T-cell (primary cell): ENCODE results near the gene STAMBPL1. TPM values are rescaled to one million over a fixed set of nuclear protein-coding genes. Genes with fewer than 3 reads are reported as not detected.
"Not testable (repeated sequence)": the region's sequence is repeated elsewhere in the genome, so short reads cannot be mapped to it uniquely, and the experiment has no call there.

Experiments used
- ATAC-seq, 4 experiments: fragments of 200-7000 bp in 3 of 4; fragments of 150-1000 bp in 1 of 4; cut with Tn5 transposase; replicated peaks in 1 of 4; 1 replicate in 3 of 4; 2 replicates in 1 of 4; pipeline ENCODE4 v1.10.0; 2021; ENCODE audit warnings: moderate library complexity in 3 of 4, mild to moderate bottlenecking in 2 of 4, moderate number of reproducible peaks in 1 of 4
- CTCF ChIA-PET, 2 donors: fragments of 300-600 bp; sonication (Branson Sonifier 250); formaldehyde crosslinking; loops; one replicate each; lab custom pipeline; 2022; ENCODE audit warnings: antibody characterized with exemption in 2 of 2; lab: Charles Lee
- POLR2A ChIA-PET, 2 donors: fragments of 300-600 bp; sonication (Branson Sonifier 250); formaldehyde crosslinking; loops; one replicate each; lab custom pipeline; 2022; ENCODE audit warnings: antibody characterized with exemption in 2 of 2; lab: Charles Lee
- DNase-seq, 35 experiments: peaks; one replicate each; pipeline versions ENCODE4 v3.0.0 to v3.0.0-alpha.2; 2013 to 2023
- H3K27ac ChIP-seq: one replicate; pipeline ENCODE4 v1.5.1; 2013; ENCODE audit warnings: low read length
- H3K27me3 ChIP-seq, 2 experiments: replicated peaks in 1 of 2; 1 replicate in 1 of 2; 2 replicates in 1 of 2; pipeline versions ENCODE4 v1.6.1 to v1.7.0; 2013; ENCODE audit warnings: low read length in 1 of 2, mixed read lengths in 1 of 2; ENCODE audit not compliant: control insufficient read depth in 2 of 2, insufficient read depth in 2 of 2; ENCODE audit errors: extremely low read depth in 1 of 2
- H3K36me3 ChIP-seq, 2 donors: 1 replicate in 1 of 2; 2 replicates in 1 of 2; pipeline versions ENCODE4 v1.6.1 to v1.7.0; 2013; ENCODE audit warnings: low read length in 1 of 2; ENCODE audit not compliant: control insufficient read depth in 2 of 2, insufficient read depth in 1 of 2; ENCODE audit errors: extremely low read depth in 1 of 2
- H3K4me1 ChIP-seq, 2 experiments: 1 replicate in 1 of 2; 2 replicates in 1 of 2; pipeline versions ENCODE4 v1.6.1 to v1.7.0; 2013; ENCODE audit warnings: low read length in 2 of 2, mixed read lengths in 1 of 2; ENCODE audit not compliant: insufficient read depth in 2 of 2, control insufficient read depth in 1 of 2; ENCODE audit errors: extremely low read depth in 1 of 2
- H3K4me3 ChIP-seq, 2 donors: 1 replicate in 1 of 2; 2 replicates in 1 of 2; pipeline versions ENCODE4 v1.5.1 to v1.7.0; 2013; ENCODE audit warnings: mild to moderate bottlenecking in 2 of 2, low read length in 1 of 2, moderate library complexity in 1 of 2; ENCODE audit not compliant: control insufficient read depth in 1 of 2; ENCODE audit errors: extremely low read depth in 1 of 2
- H3K9me3 ChIP-seq: 2 replicates; pipeline ENCODE4 v1.7.0; 2013
- H3K27ac Mint-ChIP-seq, 2 donors: one replicate each; pipeline ENCODE4 v1.8.0; 2020 to 2021; ENCODE audit warnings: mild to moderate bottlenecking in 2 of 2, mixed read lengths in 2 of 2
- H3K27me3 Mint-ChIP-seq, 2 donors: one replicate each; pipeline ENCODE4 v1.8.0; 2021 to 2022; ENCODE audit warnings: mixed read lengths in 2 of 2
- H3K36me3 Mint-ChIP-seq: one replicate; pipeline ENCODE4 v1.8.0; 2021; ENCODE audit warnings: mixed read lengths
- H3K4me1 Mint-ChIP-seq, 3 donors: one replicate each; pipeline ENCODE4 v1.8.0; 2020 to 2022; ENCODE audit warnings: mixed read lengths in 3 of 3, mild to moderate bottlenecking in 1 of 3
- H3K4me3 Mint-ChIP-seq, 3 donors: one replicate each; pipeline ENCODE4 v1.8.0; 2020 to 2022; ENCODE audit warnings: mild to moderate bottlenecking in 3 of 3, mixed read lengths in 3 of 3, moderate library complexity in 3 of 3
- H3K9me3 Mint-ChIP-seq, 3 donors: one replicate each; pipeline ENCODE4 v1.8.0; 2020 to 2022; ENCODE audit warnings: mixed read lengths in 3 of 3
- WGBS: methylation state at CpG from one replicate; pipeline ENCODE4 v1.1.5; 2013; ENCODE audit warnings: missing lambda C conversion rate; ENCODE audit not compliant: insufficient coverage; 5-methylcytosine and 5-hydroxymethylcytosine counted together
- total RNA-seq, 35 experiments: library from RNA in 6 of 35; stranded (reverse) in 6 of 35; fragments of 120-200 nt in 1 of 35; gene quantifications; one replicate each; pipeline versions ENCODE4 v1.2.1 to v1.2.4 and lab custom pipeline; 2013 to 2026

STAMBPL1 gene
- total RNA-seq, 5 donors from 2014 or later (not counting 1 experiment from before 2014, with no cell fraction given): 27.5 to 37.8 (median 34.5) TPM

- no CpG with 5 or more reads among the region's 2 CpGs for WGBS
- Histone ChIP-seq H3K36me3 (no peaks in the 10 kb centered on the region), H3K27ac (no peak overlapping the region), H3K4me1 (peaks cover 24 to 39% of the 10 kb centered on the region in 2 experiments), H3K27me3 (no peaks in the 10 kb centered on the region), H3K4me3 (no peak overlapping the region), H3K9me3 (no peaks in the 10 kb centered on the region)
- H3K4me3 Mint-ChIP-seq: no peak overlapping the region
- H3K4me1 Mint-ChIP-seq: peaks cover 35 to 39% (median 39%) of the 10 kb centered on the region in 3 donors
- H3K36me3 Mint-ChIP-seq: no peaks in the 10 kb centered on the region
- no peaks in the 10 kb centered on the region for H3K27me3 Mint-ChIP-seq
- no peaks in the 10 kb centered on the region for H3K9me3 Mint-ChIP-seq
- ATAC-seq (peak in 1 of 4 experiments; percentile 21), DNase-seq (peak in 1 of 35 experiments; percentile 13)
- ChIA-PET POLR2A (no interaction called here), CTCF (interaction anchor here (0.6 to 5.6 kb wide), 9 partner anchors 12 to 160 kb away, joined by 3 to 104 read pairs (median 4); no protein-coding TSS in a partner anchor)
- H3K27ac Mint-ChIP-seq: peak overlapping the region; percentile 56 to 79
These were observed 46.3 kb upstream of the STAMBPL1 start for GRCh38 chr10:88833723-88834122.

- Histone ChIP-seq H3K9me3 (no peaks in the 10 kb centered on the region), H3K27ac (no peak overlapping the region), H3K36me3 (no peaks in the 10 kb centered on the region), H3K4me1 (peaks cover 20 to 37% of the 10 kb centered on the region in 2 experiments), H3K4me3 (no peak overlapping the region), H3K27me3 (no peaks in the 10 kb centered on the region)
- Mint-ChIP-seq H3K27me3 (no peaks in the 10 kb centered on the region), H3K9me3 (no peaks in the 10 kb centered on the region), H3K4me1 (peaks cover 30 to 33% (median 31%) of the 10 kb centered on the region in 3 donors), H3K27ac (no peak overlapping the region), H3K36me3 (no peaks in the 10 kb centered on the region), H3K4me3 (no peak overlapping the region)
- WGBS: 2% methylated on average over 4 of the region's 10 CpGs
- POLR2A ChIA-PET: interaction anchor here (0.5 to 1.3 kb wide), 4 partner anchors 10 to 461 kb away, joined by 3 to 4 read pairs (median 3); no protein-coding TSS in a partner anchor
- peak; percentile 88 to 93 (median 90) for ATAC-seq
- CTCF ChIA-PET: interaction anchor here (0.5 to 5.6 kb wide), 47 partner anchors 8 to 557 kb away, joined by 3 to 104 read pairs (median 4); partner anchors contain the start of genes FAS (in 1 of the 2), IFIT1 (in 1 of the 2) and STAMBPL1 (in 1 of the 2)
- DNase-seq: peak; percentile 72 to 93 (median 83)
These were observed 44.7 kb upstream of the STAMBPL1 start for GRCh38 chr10:88835096-88835909.

- Histone ChIP-seq H3K27me3 (no peaks in the 10 kb centered on the region), H3K9me3 (no peaks in the 10 kb centered on the region), H3K27ac (no peak overlapping the region), H3K4me1 (peaks cover 15 to 31% of the 10 kb centered on the region in 2 experiments), H3K36me3 (no peaks in the 10 kb centered on the region), H3K4me3 (no peak overlapping the region)
- Mint-ChIP-seq H3K36me3 (no peaks in the 10 kb centered on the region), H3K4me3 (no peak overlapping the region), H3K27me3 (no peaks in the 10 kb centered on the region), H3K9me3 (no peaks in the 10 kb centered on the region), H3K27ac (no peak overlapping the region), H3K4me1 (peaks cover 24 to 29% (median 27%) of the 10 kb centered on the region in 3 donors)
- DNase-seq (no peak), ATAC-seq (peak in 1 of 4 experiments; percentile 13)
- no CpG with 5 or more reads among the region's 2 CpGs for WGBS
- POLR2A ChIA-PET: interaction anchor here (0.5 to 1.3 kb wide), 4 partner anchors 9 to 787 kb away, joined by 3 to 4 read pairs (median 3); no protein-coding TSS in a partner anchor
- CTCF ChIA-PET: interaction anchor here (0.6 to 5.6 kb wide), 39 partner anchors 9 to 382 kb away, joined by 3 to 104 read pairs (median 5); partner anchors contain the start of genes FAS (in 1 of the 2) and STAMBPL1 (in 1 of the 2)
These were observed 44.2 kb upstream of the STAMBPL1 start for GRCh38 chr10:88835910-88836221.

- not testable (repeated sequence) for DNase-seq, H3K9me3 ChIP-seq, H3K36me3 Mint-ChIP-seq, ATAC-seq, H3K27me3 Mint-ChIP-seq, H3K27ac Mint-ChIP-seq, H3K27ac ChIP-seq, H3K36me3 ChIP-seq, H3K9me3 Mint-ChIP-seq, H3K27me3 ChIP-seq, H3K4me3 Mint-ChIP-seq, H3K4me3 ChIP-seq
- ChIA-PET POLR2A (interaction anchor here in 1 of 2 donors (0.6 kb wide), 1 partner anchor 49 kb away, joined by 4 read pairs; no protein-coding TSS in a partner anchor), CTCF (interaction anchor here (0.5 to 5.6 kb wide), 7 partner anchors 11 to 252 kb away, joined by 3 to 104 read pairs (median 15); partner anchors contain the start of genes ANKRD22 (in 1 of the 2) and STAMBPL1 (in 1 of the 2))
- H3K4me1 ChIP-seq: peaks cover 10 to 16% of the 10 kb centered on the region in 2 experiments
- peaks cover 13 to 16% (median 14%) of the 10 kb centered on the region in 3 donors for H3K4me1 Mint-ChIP-seq
These were observed 42.4 kb upstream of the STAMBPL1 start for GRCh38 chr10:88837632-88838031.

GRCh38 chr10:88838766-88839350 lies 41.2 kb upstream of the STAMBPL1 start:
- H3K27ac Mint-ChIP-seq: no peak overlapping the region
- Histone ChIP-seq H3K27ac (no peak overlapping the region), H3K9me3 (no peaks in the 10 kb centered on the region), H3K4me1 (peaks cover 2 to 5% of the 10 kb centered on the region in 2 experiments), H3K27me3 (no peaks in the 10 kb centered on the region), H3K4me3 (no peak overlapping the region), H3K36me3 (no peaks in the 10 kb centered on the region)
- DNase-seq (no peak), ATAC-seq (no peak)
- H3K27me3 Mint-ChIP-seq: no peaks in the 10 kb centered on the region
- H3K4me1 Mint-ChIP-seq: peaks cover 1 to 4% (median 3%) of the 10 kb centered on the region in 3 donors
- no peaks in the 10 kb centered on the region for H3K9me3 Mint-ChIP-seq
- ChIA-PET POLR2A (no interaction called here), CTCF (interaction anchor here (0.6 to 5.6 kb wide), 5 partner anchors 12 to 96 kb away, joined by 3 to 101 read pairs (median 3); no protein-coding TSS in a partner anchor)
- H3K4me3 Mint-ChIP-seq: no peak overlapping the region
- WGBS: 86% methylated on average over 3 of the region's 5 CpGs
- no peaks in the 10 kb centered on the region for H3K36me3 Mint-ChIP-seq

- Histone ChIP-seq H3K36me3 (no peaks in the 10 kb centered on the region), H3K9me3 (no peaks in the 10 kb centered on the region), H3K27ac (no peak overlapping the region), H3K4me1 (peaks cover 0 to 3% of the 10 kb centered on the region in 2 experiments), H3K27me3 (no peaks in the 10 kb centered on the region), H3K4me3 (no peak overlapping the region)
- no peak overlapping the region for H3K27ac Mint-ChIP-seq
- peaks cover 0 to 3% (median 0%) of the 10 kb centered on the region in 3 donors for H3K4me1 Mint-ChIP-seq
- H3K27me3 Mint-ChIP-seq: no peaks in the 10 kb centered on the region
- H3K4me3 Mint-ChIP-seq: no peak overlapping the region
- H3K9me3 Mint-ChIP-seq: no peaks in the 10 kb centered on the region
- CTCF ChIA-PET: interaction anchor here in 1 of 2 donors (0.7 to 0.8 kb wide), 3 partner anchors 17 to 118 kb away, joined by 3 to 4 read pairs (median 3); no protein-coding TSS in a partner anchor
- H3K36me3 Mint-ChIP-seq: no peaks in the 10 kb centered on the region
- POLR2A ChIA-PET: no interaction called here
- WGBS: no CpG with 5 or more reads among the region's 3 CpGs
- ATAC-seq (no peak), DNase-seq (no peak)
These were observed 39.9 kb upstream of the STAMBPL1 start for GRCh38 chr10:88840104-88840503.
